NAMALWA (cell line): ENCODE results near the gene TUSC2.
A peak's percentile ranks its signal among the peaks of the same experiment; 100 is the strongest.
"Not testable (repeated sequence)": the region's sequence is repeated elsewhere in the genome, so short reads cannot be mapped to it uniquely, and the experiment has no call there.

Experiments used
- DNase-seq: peaks from one replicate; pipeline ENCODE4 v3.0.0-alpha.2; 2015; ENCODE audit warnings: low spot score

The TUSC2 gene

DNA sequence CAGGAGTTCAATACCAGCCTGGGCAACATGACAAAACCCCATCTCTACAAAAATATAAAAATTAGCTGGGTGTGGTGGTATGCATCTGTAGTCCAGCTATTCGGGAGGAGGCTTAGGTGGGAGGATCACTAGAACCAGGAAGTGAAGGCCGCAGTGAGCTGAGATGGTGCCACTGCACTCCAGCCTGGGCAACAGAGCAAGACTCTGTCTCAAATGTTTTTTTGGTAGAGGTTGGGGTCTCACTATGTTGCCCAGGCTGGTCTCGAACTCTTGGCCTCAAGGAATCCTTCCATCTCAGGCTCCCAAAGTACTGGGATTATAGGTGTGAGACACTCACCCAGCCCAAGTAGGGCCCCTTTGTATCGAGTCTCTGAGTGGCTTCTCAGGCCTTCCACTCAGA lies 33.9 kb downstream of the TUSC2 start:
- no peak for DNase-seq

DNA sequence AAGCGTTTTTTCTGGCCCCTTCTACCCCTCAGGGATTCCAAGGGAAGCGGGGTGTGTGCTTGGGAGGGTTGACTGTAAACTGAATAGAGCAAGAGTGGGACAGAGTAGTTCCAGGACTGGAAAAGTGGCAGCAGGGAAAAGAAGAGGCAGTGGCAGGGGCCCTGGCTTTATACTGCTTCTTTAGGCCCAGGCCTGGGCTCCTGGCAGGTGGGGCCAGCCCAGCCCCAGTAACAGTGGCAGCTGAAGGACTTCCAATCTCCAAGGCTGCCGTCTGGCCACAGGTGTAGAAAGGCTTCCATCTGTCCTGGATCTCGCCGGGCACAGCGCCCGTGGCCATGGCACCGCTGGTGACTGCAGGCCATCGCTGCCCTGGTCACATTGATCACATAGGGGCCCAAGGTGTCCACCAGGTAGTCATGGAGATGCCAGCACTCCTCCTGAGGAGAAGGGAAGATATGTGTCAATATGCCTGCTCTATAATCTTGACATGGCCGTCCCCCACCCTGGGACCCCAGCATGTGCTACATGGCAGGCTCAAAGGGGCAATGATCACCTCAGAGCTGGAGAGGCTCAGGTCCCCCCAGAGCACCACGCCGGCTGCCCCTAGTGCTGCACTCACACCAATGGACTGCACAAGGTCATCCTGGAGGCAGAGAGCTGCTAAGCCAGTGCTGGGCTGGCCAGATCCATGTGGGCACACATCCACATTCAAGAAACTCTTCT lies 34.8 kb downstream of the TUSC2 start:
- DNase-seq: no peak

DNA sequence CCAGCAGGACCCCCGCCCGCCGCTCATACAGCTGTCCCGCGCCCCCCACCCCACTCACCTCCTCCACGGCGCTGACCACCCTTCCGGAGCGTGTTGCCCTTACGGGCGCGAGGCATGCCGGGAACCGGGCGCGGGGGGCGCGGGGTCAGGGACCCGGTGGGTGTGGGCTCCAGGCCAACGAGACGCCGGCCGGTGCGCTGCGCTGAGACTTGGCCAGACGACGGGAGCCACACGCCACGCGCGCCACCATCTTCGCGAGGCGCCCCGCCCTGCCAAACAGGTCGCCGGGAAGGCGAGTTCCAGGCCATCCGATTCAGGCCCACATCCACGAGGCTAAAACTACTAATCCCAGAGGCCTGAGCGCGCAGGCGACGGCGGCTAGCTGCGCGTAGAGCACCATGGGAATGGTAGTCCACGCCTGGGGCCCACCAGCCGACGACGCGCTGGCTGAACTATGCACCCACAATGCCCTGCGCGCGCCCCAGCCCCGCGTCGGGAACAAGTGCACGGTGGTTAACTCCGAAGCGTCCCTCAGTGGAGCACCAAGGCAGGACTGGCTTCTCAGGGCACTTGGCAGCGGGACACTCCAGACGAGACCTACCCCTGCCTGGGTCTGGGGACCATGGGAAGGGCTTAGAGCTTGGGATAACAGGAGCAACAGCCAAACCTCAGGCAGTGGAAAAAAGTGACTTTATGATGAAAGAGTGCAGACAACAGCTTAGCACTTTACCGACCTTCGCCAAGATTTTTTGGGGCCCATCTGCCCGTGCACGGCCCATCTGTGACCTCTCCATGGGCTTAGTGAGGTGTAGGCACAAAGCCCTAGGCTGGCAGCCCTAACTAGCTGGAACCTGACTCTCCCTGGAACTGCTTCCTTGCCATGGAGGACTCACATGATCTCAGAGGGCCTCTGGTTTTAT lies 35.6 kb downstream of the TUSC2 start, which contains the start of gene IFRD2:
Gene IFRD2 (minus strand): TSS at position 271 of the 920 bp plus-strand sequence. CDS start 155 bp downstream, at position 116.
- DNase-seq: peak; percentile 92

- DNase-seq: no peak
Measured at GRCh38 chr3:50290161-50290641, 37.8 kb downstream of the TUSC2 start.

DNA sequence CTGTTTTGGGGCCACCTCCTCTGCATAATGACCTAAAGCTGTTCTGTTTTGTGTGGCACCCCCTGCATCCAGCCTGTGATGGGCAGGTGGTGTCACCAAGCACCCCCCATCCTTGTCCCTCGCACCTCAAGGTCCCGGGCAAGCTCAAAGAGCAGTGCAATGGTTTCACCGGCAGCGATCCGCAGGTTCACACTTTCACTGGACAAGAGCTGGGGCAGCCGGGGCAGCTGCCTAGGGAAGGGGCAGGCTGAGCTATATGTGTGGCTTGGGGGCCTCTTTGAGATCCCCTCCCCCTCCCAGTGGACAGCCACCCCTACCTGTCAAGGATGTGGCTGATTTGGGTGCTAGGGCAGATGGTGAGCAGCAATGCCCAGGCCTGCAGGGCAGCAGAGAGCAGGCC lies 38.9 kb downstream of the TUSC2 start:
- DNase-seq: no peak

DNA sequence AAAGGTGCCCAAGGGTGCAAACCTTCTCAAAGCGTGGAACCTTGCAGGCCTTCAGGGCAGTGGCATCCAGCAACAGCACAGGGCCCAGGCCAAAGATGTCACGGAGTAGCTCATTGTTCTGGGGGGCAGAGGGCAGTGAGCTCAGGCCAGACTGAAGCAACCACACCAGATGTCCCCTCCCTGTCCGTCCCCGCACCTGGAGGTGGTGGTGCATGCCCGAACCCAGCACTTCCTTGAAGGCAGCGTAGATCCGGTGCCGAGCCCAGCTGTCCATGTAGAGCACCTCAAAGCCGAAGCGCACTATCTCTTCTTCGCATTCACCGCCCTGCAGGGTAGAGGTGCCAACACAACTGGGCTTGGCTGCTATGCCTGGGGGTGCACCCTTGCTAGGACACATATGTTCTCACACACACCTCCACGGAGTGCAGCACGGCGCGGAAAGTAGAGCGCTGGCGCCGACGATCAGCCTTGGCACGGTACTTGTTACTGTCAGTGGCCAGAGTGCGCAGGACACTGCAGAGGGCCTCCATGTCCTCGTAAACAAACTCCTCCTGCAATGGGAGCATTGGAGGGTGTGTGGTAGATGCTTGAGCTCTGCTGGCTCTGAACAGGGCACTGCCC lies 39.5 kb downstream of the TUSC2 start:
- DNase-seq: no peak

GRCh38 chr3:50287262-50287661 lies 40.8 kb downstream of the TUSC2 start:
- no peak for DNase-seq

GRCh38 chr3:50286322-50287227 lies 41.4 kb downstream of the TUSC2 start:
- DNase-seq: no peak

GRCh38 chr3:50284121-50284520 lies 43.9 kb downstream of the TUSC2 start:
- not testable (repeated sequence) for DNase-seq

DNA sequence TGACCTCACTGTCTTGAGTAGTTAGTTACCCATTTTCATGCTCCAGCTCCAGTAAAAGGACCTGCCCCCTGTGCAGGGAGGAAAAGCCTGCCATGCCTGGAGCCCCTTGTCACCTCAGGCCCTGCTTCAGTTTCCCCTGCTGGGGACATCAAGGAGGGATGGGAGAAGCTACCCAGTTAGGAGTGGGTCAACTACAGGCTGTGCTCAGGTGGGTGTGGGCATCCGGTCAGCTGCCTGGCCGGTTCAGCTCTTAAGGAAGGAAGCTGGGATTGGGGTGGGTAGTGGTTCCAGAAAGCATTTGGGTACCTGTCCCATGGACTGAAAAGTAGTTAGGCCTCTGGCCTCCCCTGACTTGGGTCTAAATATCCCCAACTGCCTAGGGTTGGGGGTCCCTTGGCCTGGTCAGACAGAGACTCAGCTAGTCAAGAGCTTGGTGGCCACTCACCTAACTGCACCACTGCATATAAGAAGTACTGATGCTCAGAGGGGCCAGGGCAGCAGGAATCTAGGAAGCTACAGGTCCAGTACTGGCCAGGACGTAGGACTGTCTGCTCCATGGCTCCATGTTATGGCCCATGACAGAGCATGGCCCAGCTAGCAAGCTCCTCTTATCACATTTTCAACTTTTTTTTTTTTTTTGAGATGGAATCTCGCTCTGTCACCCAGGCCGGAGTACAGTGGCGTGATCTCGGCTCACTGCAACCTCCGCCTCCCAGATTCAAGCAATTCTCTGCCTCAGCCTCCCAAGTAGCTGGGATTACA lies 48.6 kb downstream of the TUSC2 start:
- no peak for DNase-seq

DNA sequence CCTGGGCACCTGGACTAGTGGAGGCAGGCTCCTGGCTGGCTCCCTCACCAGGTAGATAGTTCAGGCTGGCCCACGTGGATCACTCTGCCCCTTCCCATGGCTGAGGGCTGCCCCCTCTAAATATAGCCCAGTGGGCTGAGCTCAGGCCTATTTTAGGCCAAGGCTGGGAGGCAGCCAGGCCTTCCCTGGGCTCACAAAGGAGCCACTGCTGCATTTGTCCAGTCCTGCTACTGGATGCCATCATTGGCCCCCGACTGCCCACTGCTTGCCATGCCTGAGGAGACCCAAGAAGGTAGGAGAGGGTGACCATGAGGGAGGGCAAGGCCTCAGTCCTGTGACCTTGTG lies 49.2 kb downstream of the TUSC2 start, which contains the start of gene LSMEM2:
Gene LSMEM2 (plus strand): TSS at position 208 of the 345 bp plus-strand sequence. CDS start 27 bp downstream, at position 235.
- no peak for DNase-seq

DNA sequence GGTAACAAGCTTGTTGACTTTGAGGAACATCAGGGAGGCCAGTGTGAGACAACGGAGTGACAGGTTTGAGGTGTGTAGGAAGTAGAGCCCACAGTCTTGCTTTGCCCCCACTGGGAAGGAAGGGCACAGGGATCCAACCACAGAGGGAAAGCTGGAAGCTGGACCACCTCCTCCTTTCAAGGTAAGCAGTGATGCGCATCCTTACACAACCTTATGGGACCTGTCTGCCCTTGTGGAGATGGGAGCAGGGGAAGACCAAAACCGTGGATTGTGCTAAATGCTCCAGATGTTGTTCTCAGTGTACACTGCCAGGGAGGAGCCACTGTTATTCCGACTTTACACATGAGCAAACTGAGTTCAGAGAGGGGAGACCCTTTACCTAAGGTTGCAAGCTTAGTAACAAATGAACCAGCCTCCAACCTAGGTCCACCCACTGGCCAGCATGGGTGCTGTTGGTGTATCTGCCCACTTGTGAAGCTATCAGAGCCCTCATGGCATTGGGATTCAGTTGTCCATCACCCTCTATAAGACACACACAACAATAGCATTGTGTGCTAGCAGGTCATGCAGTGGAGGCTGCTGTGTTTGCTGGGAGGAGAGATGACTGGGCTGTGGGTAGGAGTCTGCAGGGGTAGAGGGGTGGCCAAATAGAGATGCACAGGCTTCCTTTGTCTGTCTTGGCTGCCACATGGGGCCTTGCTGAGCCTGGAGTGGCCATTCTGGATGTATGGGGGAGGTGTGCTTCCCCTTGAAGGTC lies 49.7 kb downstream of the TUSC2 start:
- DNase-seq: no peak

GRCh38 chr3:50276762-50277101 lies 51.3 kb downstream of the TUSC2 start:
- no peak for DNase-seq

GRCh38 chr3:50275996-50276761 lies 51.8 kb downstream of the TUSC2 start:
- DNase-seq: no peak

DNA sequence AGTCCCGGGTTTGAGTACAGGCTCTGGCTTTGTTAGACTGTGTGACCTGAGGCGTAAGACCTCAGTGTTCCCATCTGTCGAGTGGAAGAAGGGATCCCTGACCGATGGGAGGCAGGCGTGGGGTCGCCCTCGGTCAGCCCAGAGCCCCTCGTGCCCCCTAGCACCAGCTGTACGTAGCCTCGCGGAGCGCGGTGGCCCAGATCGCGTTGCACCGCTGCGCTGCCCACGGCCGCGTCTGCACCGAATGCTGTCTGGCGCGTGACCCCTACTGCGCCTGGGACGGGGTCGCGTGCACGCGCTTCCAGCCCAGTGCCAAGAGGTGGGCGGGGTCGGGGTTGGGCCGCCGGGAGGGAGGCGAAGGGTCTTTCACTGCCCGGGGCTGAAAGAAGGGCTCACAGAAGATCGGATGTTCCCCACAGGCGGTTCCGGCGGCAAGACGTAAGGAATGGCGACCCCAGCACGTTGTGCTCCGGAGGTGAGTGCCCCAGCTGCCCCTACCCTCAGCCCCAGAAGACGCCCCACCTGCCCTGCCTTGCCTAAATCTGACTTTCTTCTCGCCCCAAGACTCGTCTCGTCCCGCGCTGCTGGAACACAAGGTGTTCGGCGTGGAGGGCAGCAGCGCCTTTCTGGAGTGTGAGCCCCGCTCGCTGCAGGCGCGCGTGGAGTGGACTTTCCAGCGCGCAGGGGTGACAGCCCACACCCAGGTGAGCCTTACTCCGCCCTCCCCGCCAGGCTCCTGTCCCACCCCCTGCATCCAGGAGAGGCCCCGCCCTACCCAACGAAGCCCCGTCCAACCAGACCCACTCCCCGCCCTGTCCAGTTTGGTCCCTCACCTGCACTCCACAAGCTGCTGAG lies 52.7 kb downstream of the TUSC2 start:
- no peak for DNase-seq
